Measurements from ENCODE around the gene BICDL1.
"Not testable (repeated sequence)": the region's sequence is repeated elsewhere in the genome, so short reads cannot be mapped to it uniquely, and the experiment has no call there.

Gene BICDL1

DNA sequence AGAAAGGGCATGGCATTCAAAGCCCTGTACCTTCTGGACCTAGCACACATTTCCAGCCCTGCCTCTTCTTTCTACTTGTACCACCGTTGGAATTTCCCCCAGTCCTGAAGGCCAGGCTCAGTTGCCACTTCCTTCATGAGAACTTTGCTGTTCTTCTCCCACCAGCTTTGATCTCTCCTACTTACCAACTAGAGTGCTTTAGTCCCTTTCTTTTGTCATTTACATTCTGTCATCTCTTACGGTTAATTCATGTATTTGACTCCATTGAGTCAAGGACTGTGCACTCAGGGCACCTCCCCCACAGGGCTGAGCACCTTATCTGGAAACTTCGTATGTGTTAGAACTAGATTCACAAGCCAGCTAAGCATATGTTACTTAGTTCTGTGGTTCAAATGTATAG is 26.3 kb downstream of the BICDL1 start:
- H3K4me3 ChIP-seq (ENCODE audit: low read depth, low read length): no peak overlapping the region
- TF ChIP-seq, protein P1, sequence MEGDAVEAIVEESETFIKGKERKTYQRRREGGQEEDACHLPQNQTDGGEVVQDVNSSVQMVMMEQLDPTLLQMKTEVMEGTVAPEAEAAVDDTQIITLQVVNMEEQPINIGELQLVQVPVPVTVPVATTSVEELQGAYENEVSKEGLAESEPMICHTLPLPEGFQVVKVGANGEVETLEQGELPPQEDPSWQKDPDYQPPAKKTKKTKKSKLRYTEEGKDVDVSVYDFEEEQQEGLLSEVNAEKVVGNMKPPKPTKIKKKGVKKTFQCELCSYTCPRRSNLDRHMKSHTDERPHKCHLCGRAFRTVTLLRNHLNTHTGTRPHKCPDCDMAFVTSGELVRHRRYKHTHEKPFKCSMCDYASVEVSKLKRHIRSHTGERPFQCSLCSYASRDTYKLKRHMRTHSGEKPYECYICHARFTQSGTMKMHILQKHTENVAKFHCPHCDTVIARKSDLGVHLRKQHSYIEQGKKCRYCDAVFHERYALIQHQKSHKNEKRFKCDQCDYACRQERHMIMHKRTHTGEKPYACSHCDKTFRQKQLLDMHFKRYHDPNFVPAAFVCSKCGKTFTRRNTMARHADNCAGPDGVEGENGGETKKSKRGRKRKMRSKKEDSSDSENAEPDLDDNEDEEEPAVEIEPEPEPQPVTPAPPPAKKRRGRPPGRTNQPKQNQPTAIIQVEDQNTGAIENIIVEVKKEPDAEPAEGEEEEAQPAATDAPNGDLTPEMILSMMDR (IDR thresholded peaks at IDR 0.05; ENCODE audit: borderline replicate concordance, insufficient read depth, low read depth, low read length): no peak

DNA sequence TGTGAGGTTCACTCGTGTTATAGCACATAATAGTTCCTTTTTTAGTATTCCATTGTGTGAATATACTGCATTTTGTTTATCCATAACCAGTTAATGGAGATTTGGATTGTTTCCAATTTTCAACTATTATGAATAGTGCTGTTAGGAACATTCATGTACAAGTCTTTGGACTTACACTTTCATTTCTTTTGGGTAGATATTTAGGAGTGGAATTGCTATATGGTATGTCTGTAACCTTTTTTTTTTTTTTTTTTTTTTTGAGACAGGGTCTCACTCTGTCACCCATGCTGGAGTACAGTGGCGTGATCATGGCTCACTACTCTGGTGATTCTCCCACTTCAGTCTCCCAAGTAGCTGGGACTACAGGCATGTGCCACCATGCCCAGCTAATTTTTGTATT is 27.2 kb downstream of the BICDL1 start:
- H3K4me3 ChIP-seq (ENCODE audit: low read depth, low read length): not testable (repeated sequence)

GRCh38 chr12:120019197-120019596 is 30.2 kb downstream of the BICDL1 start:
- TF ChIP-seq, protein P1 (IDR thresholded peaks at IDR 0.05; ENCODE audit: borderline replicate concordance, insufficient read depth, low read depth, low read length): no peak
- no peak overlapping the region for H3K4me3 ChIP-seq (ENCODE audit: low read depth, low read length)

GRCh38 chr12:120019938-120020337 is 30.9 kb downstream of the BICDL1 start:
- TF ChIP-seq, protein P1 (IDR thresholded peaks at IDR 0.05; ENCODE audit: borderline replicate concordance, insufficient read depth, low read depth, low read length): no peak
- H3K4me3 ChIP-seq (ENCODE audit: low read depth, low read length): no peak overlapping the region

DNA sequence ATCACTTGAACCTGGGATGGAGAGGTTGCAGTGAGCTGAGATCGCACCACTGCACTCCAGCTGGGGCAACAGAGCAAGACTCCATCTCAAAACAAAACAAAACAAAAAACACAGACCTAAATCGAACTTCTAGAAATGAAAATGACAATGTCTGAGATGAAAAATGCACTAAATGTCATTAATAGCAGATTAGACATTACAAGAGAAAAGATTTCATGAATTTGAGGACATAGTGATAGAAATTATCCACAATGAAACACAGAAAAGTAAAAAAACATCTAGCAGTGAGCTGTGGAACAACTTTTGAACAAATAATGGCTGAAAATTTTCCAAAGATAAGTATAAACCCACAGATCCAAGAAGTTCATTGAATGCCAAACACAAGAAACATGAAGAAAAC is 35.2 kb downstream of the BICDL1 start:
- TF ChIP-seq, protein P1 (IDR thresholded peaks at IDR 0.05; ENCODE audit: borderline replicate concordance, insufficient read depth, low read depth, low read length): no peak
- no peak overlapping the region for H3K4me3 ChIP-seq (ENCODE audit: low read depth, low read length)

DNA sequence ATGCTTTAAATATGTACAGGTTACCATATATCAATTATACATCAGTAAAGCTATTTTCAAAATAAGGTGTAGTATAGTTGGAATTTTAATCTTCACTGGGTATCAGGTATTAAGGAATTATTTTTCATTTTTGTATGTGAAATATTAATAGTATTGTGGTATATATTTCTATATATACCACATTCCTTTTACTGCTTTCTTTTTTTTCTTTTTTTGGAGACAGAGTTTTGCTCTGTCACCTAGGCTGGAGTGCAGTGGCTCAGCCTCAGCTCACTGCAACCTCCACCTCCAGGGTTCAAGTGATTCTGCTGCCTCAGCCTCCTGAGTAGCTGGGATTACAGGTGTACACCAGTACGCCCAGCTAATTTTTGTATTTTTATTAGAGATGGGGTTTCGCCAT is 36.6 kb downstream of the BICDL1 start:
- H3K4me3 ChIP-seq (ENCODE audit: low read depth, low read length): no peak overlapping the region
- TF ChIP-seq, protein P1 (IDR thresholded peaks at IDR 0.05; ENCODE audit: borderline replicate concordance, insufficient read depth, low read depth, low read length): no peak

DNA sequence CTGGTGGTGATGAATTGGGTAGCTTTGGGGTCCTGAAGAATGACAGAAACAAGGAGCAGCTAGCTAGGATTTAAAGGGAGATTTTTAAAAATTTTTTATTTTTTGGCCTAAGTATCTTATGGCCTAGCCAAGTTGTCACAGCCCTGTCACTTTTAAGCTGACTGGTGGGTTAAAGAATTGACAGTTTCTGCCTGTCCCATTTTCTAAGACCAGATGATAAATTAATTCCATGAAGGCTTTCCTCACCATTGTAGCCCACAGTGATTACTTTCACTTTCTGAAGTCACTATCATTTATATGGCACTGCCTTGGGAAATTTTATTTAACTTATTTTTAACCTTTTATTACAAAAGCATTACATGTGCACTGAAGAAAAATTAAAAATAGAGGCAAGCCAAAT is 43.2 kb downstream of the BICDL1 start:
- TF ChIP-seq, protein P1 (IDR thresholded peaks at IDR 0.05; ENCODE audit: borderline replicate concordance, insufficient read depth, low read depth, low read length): no peak

GRCh38 chr12:120037851-120038250 is 48.8 kb downstream of the BICDL1 start:
- no peak overlapping the region for H3K4me3 ChIP-seq (ENCODE audit: low read depth, low read length)
- TF ChIP-seq, protein P1 (IDR thresholded peaks at IDR 0.05; ENCODE audit: borderline replicate concordance, insufficient read depth, low read depth, low read length): no peak

More for the DNA sequence above, 43.2 kb downstream of the BICDL1 start:
- no peak overlapping the region for H3K4me3 ChIP-seq (ENCODE audit: low read depth, low read length)

Measured in GM12875 (cell line).